Epithelial cell of esophagus (primary cell): Measurements from ENCODE around the gene SARS1.

Source experiments
- DNase-seq: peaks from one replicate; pipeline ENCODE4 v3.0.0; 2010; ENCODE audit warnings: low read depth
- H3K4me3 ChIP-seq: 2 replicates; pipeline ENCODE4 v1.5.1; 2011; ENCODE audit warnings: mild to moderate bottlenecking, low read length, control low read depth
- CTCF ChIP-seq: IDR thresholded peaks from 2 replicates; pipeline ENCODE4 v1.5.1; 2011; ENCODE audit warnings: low read depth, mild to moderate bottlenecking, low read length, control low read depth, inconsistent platforms; ENCODE audit not compliant: insufficient read depth; ENCODE audit errors: missing control alignments

Gene SARS1

GRCh38 chr1:109181085-109181806 is 32.5 kb upstream of the SARS1 start:
- no peak overlapping the region for H3K4me3 ChIP-seq
- TF ChIP-seq CTCF = no peak
- DNase-seq = no peak

GRCh38 chr1:109181807-109182163 is 31.9 kb upstream of the SARS1 start:
- DNase-seq = no peak
- no peak overlapping the region for H3K4me3 ChIP-seq
- TF ChIP-seq CTCF = no peak

GRCh38 chr1:109183058-109183738 is 30.5 kb upstream of the SARS1 start:
- H3K4me3 ChIP-seq = no peak overlapping the region
- no peak for TF ChIP-seq CTCF
- DNase-seq = no peak

- DNase-seq = peak; percentile 22
- no peak overlapping the region for H3K4me3 ChIP-seq
- no peak for TF ChIP-seq CTCF
Measured at GRCh38 chr1:109184687-109185086, 29.0 kb upstream of the SARS1 start.

GRCh38 chr1:109185357-109185756 is 28.4 kb upstream of the SARS1 start:
- peak; percentile 68 for DNase-seq
- TF ChIP-seq CTCF = no peak
- no peak overlapping the region for H3K4me3 ChIP-seq

GRCh38 chr1:109185990-109186732 is 27.6 kb upstream of the SARS1 start:
- no peak overlapping the region for H3K4me3 ChIP-seq
- no peak for DNase-seq
- no peak for TF ChIP-seq CTCF
